NCI-H2196 treated with DMSO at 0.1 percent for 48 hours (cell line): ENCODE measurements around the gene SCAF8.
A peak's percentile ranks its signal among the peaks of the same experiment; 100 is the strongest.
"Not testable (repeated sequence)": the region's sequence is repeated elsewhere in the genome, so short reads cannot be mapped to it uniquely, and the experiment has no call there.

ENCODE experiments used
- DNase-seq: peaks from one replicate; lab custom pipeline; 2025; ENCODE audit not compliant: unreplicated experiment; lab: John Stamatoyannopoulos, UW

The SCAF8 gene

DNA sequence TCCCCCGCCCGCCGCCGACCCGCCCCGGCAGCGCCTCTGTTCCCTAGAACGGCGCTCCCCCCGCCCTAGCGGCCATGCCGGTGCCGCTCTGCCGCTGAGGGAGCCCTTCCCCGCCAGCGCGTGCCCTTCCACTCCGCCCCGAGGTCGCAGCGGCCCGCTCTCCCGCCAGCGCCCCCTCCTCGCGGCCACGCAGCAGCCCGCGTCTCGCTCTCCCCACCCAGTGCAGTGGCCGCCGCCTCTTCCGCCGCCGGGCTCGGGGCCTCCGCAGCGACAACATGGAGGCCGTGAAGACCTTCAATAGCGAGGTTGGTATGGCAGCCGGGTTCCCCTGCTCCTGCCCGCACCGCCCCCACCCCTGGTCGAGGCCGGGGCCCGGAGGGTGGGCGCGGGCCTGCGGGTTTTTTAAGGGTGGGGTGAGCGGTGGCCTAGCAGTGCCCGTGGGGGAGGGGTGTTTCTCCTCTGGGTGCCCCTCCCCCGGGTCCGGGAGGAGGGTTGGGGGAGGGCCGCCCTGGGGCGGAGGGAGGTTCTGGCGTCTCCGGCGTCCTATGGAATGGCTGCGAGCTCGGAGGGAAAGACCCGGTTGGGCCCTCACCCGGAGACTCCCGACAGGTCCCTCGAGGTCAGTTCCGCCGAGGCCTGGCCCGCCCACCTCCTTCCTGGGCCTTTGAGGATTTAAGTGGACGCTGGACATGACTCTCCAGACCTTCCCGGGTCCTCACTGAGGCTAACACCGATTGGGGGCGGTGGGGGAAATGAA, 588 bp downstream of the SCAF8 start:
- DNase-seq = peak; percentile 72

DNA sequence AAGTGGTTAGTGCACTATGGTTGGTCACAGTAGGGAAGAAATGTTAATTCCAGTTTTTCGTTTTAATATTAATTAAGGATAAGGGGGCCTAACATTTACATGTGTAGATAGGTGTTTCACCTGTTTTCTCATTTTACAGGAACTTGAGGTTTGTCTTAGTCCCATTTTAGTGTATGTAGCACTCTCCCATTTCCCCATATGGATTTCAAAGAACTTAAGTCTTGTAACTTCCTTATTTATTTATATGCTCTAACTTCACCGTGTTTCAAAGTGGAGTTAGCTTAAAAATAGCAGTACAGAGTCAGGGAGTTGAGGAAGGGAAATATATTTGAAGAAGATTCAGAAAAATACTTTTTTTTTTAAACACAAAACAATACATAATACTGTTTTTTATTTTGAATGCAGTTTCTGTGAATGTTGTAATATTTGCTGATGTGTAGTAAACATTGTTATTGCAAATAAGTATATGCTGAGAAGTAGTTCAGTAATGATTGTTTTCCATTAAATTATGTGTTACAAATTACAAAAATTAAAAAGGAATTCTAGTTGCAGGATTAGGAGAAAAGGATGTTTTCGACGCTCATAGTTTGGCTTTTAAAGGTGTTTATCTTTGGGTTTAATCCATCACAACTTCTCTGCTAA, 3.5 kb downstream of the SCAF8 start:
- DNase-seq = no peak

DNA sequence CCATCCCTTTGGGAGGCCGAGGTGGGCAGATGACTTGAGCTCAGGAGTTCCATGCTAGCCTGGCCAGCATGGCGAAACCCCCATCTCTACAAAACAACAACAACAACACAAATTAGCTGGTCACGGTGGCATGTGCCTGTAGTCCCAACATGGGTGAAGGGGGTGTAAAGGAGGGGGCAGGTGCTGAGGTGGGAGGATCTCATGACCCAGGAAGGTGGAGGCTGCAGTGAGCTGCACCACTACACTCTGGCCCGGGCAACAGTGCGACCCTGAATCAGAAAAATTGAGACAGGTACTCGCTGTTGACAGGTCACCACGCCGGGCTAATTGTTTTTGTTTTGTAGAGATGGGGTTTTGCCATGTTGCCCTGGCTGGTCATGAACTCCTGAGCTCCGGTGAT, 4.2 kb downstream of the SCAF8 start:
- no peak for DNase-seq

DNA sequence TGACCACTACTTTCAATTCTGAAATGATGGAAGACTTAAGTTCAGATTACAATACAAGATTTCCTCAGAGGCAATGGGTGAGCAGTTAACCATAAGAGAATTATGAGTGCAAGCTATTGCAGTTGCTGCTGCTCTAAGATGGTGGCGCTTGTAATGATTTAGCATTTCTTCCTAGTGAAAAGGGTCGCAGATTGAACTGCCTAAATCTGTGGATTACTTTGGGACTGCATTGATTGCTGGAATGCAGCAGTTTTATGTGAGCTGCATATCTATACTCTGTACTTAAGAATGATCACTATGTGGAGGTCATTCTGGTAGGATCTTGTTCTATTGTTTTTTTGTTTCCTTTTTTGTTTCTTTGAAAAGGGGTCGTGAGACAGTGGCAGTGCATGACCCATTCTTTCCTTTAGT, 5.3 kb downstream of the SCAF8 start:
- no peak for DNase-seq

DNA sequence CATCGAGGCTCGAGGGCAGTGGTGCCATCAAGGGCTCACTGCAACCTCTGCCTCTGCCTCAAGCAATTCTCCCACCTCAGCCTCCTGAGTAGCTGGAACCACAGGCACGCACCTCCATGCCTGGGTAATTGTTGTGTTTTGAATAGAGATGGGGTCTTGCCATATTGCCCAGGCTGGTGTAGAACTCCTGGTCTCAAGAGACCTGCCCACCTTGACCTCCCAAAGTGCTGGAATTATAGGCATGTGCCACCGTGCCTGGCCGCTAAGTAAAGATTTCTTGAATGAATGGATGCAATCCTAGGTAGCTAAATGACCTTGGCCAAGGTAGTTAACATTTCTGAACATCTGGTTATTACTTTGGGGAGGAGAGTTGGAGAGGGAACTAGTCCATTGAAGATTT, 7.4 kb downstream of the SCAF8 start:
- no peak for DNase-seq

DNA sequence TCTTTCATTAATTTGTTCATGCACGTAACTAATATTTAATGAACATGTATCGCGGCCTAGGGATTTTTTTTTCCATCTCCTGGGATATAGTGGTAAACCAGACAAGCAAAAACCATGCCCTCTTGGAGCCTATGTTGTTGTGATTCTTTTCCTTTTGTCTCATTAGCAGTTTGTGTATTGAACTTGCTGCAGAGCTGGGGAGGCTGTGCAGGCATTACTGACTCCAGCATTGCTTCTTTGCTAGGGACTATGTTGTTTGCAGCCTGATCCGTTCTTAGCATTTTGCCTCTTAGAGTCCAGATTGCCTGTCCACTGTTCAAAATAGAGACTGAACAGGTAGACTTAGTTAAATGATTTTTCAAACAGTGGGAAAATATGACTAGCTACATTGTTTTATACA, 9.7 kb downstream of the SCAF8 start:
- DNase-seq = no peak

DNA sequence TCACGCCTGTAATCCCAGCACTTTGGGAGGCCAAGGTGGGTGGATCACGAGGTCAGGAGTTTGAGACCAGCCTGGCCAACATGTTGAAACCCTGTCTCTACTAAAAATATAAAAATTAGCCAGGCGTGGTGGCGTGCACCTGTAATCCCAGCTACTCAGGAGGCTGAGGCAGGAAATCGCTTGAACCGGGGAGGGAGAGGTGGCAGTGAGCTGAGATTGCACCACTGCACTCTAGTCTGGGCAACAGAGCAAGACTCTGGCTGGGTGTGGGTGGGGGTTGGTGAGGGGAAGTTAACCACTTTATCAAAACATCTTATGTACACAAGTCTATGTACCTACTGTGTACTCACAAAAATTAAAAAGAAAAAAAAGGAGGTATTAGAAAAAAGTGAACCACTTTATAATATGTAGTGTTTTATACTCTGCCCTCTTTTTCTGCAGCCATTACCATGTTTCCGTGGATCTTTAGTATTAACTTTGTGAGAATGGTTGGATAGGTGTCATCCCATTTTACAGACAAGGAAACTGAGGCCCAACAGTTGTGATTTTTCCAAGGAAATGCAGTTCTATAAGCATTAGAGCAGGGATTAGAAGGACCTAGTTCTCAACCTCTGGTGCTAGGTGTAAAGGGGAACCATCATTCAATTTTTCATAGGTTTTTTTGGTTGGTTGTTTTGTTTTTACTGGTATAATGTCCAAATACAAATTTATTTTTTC, 11.0 kb downstream of the SCAF8 start:
- not testable (repeated sequence) for DNase-seq

DNA sequence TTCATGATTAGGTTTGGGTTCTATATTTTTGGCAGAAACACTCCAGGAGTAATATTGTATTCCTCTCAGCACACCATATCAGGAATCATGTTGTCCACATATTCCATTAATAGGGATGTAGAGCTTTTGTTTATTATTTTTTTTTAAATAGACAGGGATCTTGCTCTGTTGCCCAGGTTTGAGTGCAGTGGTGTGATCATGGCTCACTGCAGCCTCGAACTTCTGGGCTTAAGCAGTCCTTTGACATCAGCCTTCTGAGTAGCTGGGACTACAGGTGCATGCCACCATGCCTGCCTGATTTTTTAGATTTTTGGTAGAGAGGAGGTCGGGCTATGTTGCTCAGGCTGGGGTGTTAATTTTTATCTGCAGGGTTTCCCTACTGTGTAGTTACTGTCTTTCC, 12.0 kb downstream of the SCAF8 start:
- DNase-seq = no peak

DNA sequence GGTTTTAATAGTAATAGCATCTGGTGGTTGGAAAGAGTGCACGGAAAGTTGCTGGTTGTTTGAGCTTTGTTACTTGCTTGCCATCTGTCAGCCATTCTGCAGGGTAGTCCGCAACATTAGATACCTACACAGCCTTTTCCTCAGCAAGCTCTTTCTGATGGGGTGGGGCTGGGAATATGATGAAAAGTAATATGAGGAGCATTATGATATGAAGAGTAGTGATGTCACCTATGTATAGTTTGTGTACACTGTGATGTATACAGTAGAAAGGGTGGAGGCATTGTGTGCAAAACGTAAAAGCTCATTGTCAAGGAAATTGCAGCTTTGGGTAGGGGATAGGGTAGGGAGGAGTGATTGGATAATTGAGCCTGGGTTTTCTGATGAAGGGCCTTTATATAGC, 16.1 kb downstream of the SCAF8 start:
- DNase-seq = no peak

DNA sequence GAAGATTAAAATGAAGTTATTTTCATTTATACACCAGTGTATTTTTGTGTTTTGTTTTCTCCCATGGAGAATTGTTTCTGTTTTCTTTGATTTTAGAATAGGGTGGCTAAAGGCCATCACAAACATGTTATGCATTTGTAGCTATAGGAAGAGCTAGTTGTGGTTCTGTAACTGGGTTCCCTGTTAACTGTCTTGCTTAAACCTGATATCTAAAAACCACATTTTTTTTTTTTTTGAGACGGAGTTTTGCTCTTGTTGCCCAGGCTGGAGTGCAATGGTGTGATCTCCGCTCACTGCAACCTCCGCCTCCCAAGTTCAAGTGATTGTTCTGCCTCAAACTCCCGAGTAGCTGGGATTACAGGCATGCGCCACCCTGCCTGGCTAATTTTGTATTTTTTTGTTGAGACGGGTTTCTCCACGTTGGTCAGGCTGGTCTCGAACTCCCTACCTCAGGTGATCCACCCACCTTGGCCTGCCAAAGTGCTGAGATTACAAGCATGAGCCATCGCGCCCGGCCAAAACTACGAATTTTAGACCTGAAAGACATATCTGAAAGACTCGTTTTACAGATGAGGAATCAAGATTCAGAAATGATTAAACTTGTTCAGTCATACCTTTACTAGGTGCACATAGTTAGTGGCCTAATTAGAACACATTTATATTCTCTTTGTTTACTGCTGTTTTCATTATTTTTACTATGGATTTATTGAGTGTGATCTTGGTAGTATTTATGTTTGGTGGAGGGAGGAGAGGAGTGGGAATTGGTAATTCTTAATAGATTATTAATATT, 18.0 kb downstream of the SCAF8 start:
- DNase-seq = no peak

DNA sequence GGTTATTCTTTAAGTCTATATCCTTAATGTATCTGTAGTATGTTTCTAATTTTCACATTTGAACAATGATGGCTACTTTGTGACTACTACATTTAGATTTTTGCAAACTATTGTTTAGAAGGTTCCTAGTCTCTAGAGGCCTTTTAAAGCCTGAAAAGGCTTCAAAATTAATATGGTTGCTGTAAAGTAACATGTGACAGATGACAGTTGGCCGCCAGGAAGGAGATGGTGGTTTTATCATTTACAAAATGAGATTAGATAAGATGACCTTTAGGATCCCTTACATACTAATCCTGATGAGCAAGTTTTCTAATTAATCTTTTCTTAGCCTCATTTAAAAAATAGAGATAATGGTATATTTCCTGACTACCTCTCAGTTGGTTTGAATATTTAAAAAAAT, 18.8 kb downstream of the SCAF8 start:
- DNase-seq = no peak

DNA sequence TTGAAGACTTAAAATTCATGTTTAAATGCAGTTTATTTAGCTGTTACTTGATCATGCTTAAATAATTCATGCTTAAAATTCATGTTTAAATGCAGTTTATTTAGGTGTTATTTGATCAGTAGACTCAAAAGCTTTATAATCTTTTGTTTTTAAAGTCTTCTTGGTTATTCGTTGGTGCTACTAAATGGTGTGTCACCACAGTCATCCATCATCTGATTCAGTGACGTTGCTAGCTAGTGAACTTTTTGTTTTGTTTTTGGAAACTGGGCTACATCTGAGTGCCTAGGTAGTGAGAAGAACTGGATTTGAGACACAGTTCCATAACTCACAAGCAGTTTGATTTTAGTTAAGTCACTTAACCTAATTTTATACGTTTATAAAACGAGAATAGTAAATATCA, 20.9 kb downstream of the SCAF8 start:
- DNase-seq = no peak

DNA sequence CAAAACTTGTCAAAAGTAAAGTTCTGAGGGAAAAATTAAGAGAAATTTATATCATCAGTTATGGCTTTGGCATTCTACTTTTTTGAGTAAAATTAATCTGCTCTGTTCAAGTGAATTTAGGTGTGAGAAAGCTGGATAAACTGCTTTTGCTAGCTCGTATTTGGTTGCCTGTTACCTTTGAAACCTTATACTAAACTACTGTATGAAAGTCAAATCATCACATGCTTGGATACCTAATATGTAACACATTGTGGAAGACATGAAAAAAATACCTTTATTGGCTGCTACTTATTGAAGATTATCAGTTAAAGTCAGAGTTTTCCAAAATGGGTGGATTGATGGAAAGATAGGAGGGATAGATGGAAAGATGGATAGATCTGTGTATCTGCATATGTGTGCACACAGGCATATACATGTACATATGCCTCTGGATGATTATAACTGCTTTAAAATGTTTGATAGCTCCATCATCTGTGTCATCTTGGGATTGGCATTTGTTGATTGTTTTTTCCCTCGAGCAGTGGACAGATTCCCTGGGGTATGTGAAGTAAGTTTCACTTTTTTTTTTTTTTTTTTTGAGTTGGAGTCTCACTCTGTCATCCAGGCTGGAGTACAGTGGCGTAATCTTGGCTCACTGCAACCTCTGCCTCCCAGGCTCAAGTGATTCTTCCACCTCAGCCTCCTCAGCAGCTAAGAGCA, 24.3 kb downstream of the SCAF8 start:
- DNase-seq = no peak

DNA sequence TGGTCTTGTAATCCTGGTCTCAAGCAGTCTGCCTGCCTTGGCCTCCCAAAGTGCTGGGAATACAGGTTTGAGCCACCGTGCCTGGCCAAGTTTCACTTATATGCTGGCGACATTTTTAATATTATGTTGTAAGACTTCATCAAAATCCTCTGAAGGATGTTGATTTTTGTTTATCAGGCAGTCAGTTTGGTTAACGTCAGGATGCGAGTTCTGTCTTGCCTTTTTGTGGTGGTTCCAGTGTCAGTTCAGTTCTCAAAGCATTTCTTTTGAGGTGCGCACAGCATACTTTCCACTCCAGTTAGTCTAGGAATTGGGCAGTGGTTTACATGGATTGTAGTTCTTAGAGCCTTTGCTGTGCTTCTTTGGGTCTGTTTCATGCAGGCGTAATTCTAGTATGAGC, 24.9 kb downstream of the SCAF8 start:
- DNase-seq = no peak

DNA sequence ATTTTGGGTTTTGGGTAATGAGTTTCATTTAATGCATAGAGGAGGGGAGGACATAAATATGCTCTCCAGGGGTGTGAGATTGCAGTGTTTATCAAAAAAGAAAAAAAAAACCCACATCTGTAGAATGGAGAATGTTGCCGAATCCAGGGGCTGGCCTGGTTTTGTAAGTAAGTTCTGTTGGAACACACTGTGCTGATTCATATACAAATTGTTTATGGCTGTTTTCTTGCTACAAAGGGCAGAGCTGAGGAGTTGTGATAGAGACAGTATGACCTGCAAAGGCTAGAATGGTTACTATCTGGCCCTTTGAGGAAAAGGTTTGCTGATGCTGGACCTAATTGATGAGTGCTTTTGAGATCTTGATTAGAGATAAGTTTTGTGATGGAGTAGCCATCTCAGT, 30.4 kb downstream of the SCAF8 start:
- no peak for DNase-seq

DNA sequence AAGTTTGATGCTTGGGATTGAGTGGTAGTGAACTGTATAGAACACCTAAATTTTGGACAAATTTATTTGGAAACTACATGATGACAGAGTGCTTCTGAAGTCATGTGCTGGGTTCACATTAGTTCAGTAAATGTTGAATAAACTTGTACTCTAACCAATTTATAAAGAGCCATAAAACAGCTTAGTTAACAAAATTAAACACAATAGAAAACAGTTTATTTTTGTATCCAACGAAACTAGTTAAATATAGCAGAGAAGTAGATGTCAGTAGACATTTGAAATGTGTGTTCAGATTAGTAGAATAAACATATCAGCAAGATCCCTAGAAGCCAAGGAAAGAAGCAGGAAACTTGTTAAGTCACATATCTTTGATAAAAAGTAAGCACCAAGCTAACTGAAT, 32.1 kb downstream of the SCAF8 start:
- no peak for DNase-seq

DNA sequence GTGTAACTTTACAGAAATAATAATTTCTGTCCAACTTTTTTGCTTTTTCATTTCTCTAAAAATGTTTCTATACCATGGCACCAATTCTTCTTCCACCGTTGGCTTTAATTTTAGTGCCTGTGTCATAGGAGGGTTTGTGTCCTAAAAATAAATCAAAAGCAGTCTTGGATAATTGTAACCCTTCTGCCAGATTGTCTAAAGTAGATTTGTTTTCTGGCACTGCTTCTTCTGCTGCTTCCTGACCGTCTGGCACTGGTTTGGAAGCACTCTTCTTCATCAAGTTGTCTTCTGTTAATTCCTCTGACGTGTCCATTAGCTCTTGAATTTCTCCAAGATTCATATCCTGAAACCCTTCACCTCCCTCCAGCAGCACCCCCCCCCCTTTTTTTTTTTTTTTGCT, 33.1 kb downstream of the SCAF8 start:
- DNase-seq = no peak

DNA sequence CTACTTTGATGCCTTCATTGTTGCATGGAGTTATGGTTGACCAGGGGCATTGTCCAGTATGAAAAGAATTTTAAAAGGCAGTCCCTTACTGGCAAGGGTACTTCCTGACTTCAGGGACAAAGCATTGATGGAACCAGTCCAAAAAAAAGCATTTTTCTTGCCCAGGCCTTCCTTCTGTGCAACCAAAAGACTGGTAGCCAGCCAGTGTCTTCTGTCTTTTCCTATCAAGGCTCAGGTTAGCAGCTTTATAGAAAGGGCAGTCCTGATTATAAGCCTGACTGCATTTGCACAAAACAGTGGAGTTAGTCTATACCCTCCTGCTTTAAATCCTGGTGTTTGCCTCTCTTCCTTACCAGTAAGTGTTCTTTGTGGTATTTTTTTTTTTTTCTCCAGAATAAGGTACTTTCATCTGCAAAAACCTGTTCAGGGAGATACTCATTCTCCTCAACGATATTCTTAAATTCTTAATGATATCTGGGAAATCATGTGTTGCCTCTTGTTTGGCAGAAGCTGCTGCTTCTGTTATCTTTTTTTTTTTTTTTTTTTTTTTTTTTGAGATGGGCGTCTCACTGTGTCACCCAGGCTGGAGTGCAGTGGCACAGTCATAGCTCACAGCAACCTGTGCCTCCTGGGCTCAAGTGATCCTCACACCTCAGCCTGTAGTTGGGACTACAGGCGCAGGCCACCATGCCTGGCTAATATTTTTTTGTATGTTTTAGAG, 33.9 kb downstream of the SCAF8 start:
- DNase-seq = no peak

DNA sequence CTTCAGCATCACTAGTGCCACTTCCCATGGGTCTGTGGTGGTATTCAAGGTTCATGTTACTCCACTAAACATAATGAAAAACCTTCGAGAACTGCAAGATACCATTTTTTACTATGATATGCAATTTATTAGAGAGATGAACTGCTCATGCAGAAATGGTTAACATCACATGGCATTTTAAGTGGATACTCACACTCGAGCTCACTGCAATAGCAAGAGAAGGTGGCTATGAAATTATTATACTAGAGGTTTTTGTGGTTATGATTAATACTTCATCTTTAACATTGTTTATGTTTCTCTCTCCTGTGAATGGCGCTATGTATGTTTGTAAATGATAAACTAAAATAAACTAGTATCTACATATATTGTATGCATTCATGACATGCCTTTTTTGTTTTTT, 35.1 kb downstream of the SCAF8 start:
- no peak for DNase-seq

DNA sequence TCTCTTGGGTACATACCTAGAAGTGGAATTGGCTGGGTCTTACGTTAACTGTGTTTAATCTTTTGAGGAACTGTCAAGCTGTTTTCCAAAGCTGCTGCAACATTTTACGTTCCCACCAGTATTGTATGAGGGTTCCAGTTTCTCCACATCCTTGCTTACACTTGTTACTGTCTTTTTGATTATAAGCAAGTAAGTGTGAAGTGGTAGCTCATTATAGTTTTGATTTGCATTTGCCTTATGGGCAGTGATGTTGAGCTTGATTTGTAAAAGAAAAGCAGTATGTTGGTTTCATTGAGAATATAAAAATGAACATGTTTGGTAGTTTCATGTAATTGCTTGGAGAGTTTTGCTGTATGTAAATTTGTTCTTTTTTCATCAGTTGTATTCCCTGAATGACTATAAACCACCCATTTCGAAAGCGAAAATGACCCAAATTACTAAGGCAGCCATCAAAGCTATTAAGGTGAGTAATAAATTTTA, 40.4 kb downstream of the SCAF8 start:
- DNase-seq = no peak
